ENCODE measurements around the gene SULT4A1.

The SULT4A1 gene

DNA sequence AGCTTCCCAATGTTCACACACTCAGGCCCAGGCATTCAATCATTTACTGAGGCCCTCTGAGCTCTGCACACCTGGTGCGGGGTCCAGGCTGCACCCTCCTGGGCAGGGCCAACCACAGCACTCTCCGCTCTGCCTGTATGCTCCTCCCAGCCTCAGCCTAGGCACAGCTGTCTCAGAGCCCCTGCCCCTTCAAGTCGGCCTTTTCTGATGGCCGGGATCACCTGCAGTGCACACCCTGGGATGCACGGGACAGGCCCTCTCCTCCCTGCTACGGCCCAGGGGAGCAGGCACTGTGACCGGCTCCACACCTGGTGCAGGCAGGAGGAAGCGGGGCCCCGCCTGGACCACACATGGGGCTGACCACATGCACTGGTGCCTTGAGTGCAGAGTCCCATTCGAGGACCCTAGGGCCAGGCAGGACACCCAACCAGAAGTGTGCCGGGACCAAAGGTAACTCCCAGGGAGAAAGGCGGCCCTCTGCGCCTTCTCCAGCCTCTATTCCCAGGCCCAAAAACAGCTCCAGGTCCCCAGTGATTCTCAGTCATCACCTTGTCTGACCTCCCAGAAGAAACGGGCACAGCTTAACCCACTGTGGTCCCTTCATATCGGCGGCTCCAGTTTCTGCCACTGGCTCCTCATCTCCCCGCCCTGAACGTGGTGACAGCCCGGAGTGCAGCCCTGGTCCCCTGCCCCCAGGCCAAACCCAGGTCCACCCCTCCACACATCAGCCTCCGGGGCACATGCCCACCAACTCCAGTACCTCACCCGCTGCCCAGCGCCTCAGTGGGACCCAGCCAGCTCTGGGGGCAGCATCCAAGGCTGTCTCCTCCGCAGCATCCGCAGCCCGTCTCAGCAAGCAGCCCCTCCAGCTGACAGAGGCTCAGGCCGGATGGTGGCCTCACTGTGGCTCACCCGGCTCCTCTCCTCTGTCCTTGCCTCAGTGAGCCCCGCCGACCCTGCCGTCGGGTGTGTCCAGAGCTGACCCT is 17.5 kb downstream of the SULT4A1 start:
- no peak for DNase-seq (ENCODE audit: low read depth)

DNA sequence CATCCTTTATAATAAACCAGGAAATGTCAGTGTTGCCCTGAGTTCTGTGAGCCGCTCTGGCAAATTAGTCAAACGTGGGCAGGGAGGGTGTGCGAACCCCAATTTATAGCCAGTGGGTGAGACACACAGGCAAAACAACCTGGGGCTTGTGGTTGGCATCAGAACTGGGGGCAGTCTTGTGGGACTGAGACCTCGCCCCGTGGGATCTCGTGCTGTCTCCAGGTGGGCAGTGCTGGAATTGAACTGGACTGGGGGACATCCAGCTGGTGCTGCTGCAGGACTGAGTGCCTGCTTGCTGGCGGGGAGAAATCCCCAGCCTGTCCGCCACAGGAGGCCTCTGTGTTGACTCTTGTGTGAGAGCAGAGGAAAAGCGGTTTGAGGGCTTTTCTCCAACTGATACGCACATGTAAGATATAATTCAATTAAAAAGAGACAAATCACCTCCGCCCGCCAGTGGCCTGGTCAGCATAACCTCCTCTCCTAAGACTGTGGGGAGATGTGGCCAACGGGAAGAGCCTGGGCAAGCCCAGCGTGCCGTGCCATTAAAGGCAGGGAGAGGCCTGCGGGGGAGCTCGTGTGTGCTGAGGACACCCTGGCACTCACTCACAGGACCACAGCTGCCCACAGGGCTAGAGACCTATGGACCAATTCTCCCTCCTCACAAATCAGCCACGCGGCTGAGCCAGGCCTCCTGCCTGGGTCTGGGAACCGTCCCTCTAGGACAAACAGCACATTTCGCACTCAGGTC is 18.4 kb downstream of the SULT4A1 start:
- no peak for DNase-seq (ENCODE audit: low read depth)

DNA sequence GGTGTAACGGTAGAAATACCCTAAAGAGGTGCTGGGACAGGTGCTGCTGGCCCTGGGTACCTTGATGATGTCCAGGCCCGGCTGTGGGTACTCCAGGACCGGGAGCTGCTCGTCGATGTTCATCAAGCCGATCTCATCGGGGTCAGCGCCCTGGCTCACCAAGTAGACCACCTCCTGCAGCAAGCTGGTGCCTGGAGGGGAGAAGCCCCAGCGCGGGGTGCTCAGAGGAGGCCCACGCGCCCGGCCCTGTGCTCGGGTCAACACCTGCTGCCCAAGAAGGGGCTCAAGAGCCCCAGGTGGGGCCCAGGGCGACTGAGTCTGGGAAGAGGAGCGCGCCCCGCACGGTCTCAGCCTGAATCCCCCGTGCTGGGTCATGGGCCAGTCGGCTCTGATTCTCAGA is 20.6 kb downstream of the SULT4A1 start:
- DNase-seq (ENCODE audit: low read depth) = no peak

DNA sequence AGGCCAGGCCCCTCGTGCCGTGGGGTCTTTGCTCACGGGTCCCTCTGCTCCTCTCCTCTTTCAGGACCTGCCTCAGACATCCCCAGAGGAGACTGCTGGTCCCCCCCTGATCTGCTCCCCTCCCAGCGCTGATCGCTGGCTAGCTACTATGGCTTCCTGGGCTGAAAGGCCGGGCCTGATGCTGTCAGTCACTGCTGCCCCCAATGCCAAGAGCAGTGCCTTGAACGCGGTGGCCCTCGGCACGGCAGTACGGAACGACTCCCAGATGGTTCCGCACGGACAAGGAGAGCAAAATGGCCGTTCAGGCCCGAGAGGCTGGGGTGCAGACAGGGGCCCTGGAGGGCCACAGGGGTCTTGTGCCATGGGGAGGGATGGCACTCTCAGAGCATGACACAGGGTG is 21.5 kb downstream of the SULT4A1 start:
- no peak for DNase-seq (ENCODE audit: low read depth)

DNA sequence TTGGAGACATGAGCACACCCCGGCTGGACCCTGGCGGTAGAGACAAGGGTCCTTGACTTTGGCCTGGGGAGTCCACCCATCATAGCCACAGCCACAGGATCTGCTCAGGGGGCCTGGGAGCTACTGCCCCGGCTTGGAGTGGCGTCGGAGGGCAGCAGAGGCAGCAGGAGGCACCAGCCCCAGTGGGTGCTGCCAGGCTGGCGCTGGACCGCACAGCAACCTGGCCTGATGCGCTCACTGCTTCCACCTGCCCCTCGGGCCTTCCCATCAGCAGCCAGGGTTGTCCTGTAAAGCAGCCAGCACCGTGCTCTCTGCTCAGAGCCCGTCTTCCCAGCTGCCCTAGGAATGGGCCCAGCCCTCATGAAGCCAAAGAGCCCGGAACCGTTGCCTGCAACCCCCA is 21.9 kb downstream of the SULT4A1 start:
- DNase-seq (ENCODE audit: low read depth) = no peak

DNA sequence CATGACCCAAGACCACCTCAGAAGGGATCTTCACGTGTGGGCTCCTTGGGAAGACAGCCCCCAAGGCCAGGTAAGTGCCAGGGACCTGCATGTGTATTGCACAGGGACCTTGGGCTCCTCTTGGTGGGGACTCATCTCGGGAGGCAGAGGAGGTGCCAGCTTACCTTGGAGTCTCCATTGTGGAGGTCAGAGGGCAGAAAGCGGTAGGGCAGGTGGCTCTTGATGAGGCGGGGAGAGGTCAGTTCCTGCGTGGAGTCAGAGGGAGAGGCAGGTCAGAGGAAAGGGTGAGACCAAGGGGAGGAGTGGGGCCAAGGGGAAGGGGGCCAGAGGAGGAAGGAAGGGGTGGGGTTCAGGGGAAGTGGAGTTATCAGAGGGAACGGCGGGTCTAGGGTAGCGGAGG is 22.5 kb downstream of the SULT4A1 start:
- no peak for DNase-seq (ENCODE audit: low read depth)

DNA sequence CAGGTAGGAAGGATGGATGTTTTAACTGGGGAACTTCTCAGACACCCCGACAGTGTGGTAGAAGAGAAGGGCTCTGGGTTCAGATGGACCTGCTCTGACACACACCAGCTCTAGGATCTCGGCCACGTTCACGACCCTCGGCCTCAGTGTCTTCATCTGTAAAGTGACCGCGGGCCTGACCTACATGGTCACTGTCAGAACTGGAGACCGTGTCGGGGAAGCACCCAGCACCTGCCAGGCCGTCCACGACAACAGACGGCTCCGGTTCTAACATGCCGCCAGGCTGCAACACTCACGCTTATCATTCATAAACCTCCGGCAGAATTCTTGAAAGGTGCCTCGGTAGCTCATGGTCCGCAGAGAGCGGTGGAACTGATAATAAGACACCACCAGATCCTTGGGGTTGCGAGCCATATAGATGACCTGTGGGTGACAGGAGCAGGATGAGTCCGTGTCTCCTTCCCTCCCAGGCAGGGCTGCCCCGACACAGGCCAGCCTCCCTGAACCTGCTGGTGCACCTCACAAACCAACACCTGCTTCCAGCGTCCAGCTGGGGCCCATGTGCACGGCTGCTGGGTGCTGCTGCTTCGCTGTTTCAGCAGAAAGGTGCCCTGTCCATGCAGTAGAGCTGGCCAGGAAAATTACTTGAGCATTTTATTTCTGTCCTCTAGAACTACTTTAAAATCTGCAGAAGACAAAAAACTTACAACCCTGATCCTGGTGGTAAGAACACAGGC is 23.6 kb downstream of the SULT4A1 start:
- DNase-seq (ENCODE audit: low read depth) = no peak

DNA sequence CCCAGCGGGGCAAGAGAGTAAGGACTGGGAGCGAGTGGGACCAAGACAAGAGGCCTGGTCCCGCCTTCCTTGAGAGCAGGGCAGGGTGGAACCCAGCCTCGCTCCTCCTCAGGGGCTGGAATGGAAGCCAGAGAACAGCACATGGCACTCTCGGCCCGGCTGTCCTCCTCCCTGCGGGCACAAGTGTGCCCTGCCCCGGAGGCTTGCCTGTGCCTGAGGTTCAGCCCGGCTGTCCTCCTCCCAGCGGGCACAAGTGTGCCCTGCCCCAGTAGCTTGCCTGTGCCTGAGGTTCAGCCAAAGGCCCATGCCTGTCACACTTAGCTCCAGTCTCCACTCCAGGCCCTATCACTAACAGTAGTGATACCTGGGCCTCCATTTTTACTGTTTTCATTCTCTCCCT is 24.2 kb downstream of the SULT4A1 start:
- no peak for DNase-seq (ENCODE audit: low read depth)

DNA sequence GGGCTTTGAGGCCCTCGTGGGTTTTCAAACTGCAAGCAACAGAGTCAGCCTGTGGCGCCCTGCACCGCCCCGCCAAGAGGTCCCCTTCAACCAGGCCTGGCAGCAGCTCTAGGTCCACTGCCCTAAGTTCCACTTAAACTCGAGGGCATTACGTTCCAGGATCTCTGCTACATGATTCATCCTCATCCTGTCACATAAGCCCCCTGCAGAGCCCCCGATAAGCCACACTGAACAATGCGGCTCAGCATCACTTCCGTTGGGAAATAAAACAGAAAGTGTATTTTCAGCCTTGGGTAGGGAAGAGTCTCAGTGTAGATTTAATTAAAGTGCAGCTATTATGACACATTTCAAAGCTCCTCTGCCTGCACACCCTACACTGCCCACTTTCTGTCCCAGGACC is 24.6 kb downstream of the SULT4A1 start:
- no peak for DNase-seq (ENCODE audit: low read depth)

DNA sequence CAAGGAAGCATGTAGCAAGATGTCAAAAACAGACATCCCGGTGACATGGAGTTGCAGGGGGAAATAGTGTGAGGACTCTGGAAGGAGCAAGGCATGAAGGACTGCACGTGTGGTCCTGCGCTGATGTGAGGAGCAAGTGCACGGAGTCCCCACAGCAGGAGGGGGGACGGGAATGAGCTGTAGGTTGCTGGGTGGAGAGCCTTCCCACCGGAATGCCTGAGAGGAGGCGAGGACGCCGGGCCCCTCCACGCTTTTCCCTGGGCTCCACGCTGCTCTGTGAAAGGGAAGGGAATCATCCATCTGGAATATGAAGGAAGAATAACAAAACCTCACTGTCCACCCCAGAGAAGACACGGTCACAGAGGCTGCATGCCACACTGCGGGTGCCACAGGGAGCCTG is 26.6 kb downstream of the SULT4A1 start:
- DNase-seq (ENCODE audit: low read depth) = no peak

DNA sequence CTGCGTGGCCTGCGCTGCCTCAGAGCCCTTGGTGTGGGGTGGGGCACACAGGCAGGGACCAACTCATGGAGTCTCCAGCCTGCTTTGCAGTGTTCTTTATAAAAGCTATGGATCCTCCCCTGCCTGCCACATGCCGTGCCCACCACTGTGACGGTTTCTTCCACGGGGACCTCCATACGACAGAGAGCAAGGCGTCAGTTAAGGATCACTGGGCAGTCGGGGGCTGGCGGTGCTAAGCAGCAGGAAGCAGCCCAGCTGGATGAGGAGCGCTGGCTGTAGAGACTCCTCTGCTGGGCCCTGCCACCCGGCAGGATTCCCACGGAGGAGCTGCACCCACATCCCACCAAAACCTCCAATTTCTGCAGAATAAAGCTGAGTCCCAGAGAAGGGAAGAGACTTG is 27.1 kb downstream of the SULT4A1 start:
- no peak for DNase-seq (ENCODE audit: low read depth)

DNA sequence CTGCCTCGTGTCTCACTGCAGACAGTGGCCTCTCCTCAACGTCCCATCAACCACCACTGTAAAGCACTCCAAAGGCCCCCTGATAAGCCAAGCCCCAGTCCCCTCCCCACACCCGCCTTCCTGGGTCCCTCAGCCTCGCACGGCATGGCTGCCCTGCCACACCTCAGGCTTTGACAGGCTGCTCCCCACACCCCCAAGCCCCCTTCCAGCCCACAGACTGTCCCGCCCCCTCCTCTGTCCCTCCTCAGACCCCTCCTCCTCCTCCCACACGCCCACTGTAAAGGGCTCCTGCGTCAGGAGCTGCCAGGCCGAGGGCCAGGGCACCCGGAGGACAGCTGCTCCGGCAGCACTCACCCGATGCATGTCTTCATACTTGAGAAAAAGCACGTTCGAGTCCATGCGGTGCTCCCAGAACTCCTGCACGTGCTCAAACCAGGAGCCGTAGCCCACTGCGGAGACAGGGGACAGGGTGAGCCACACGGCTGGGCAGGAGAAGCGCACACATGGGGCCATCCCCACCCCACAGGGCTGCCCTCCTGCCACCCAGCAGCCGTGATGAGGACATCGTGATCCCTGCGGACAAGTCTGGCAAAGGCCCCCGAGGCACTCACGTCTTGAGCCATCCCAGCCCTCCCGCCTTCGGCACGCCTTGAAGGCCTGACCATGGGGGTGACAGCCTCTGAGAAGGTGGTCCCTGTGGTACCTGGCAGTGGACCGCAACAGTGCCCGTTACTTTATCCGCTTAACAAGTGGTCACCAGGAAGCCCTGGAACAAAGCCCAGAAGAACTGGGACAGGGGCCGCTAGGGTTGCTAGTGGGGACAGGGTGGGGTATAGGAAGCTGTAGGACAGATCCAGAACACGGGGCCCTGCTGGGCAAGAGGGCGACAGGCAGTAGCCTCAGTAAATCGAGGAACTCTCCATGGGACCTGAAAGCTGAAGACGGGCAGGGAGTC is 28.8 kb downstream of the SULT4A1 start:
- no peak for DNase-seq (ENCODE audit: low read depth)

DNA sequence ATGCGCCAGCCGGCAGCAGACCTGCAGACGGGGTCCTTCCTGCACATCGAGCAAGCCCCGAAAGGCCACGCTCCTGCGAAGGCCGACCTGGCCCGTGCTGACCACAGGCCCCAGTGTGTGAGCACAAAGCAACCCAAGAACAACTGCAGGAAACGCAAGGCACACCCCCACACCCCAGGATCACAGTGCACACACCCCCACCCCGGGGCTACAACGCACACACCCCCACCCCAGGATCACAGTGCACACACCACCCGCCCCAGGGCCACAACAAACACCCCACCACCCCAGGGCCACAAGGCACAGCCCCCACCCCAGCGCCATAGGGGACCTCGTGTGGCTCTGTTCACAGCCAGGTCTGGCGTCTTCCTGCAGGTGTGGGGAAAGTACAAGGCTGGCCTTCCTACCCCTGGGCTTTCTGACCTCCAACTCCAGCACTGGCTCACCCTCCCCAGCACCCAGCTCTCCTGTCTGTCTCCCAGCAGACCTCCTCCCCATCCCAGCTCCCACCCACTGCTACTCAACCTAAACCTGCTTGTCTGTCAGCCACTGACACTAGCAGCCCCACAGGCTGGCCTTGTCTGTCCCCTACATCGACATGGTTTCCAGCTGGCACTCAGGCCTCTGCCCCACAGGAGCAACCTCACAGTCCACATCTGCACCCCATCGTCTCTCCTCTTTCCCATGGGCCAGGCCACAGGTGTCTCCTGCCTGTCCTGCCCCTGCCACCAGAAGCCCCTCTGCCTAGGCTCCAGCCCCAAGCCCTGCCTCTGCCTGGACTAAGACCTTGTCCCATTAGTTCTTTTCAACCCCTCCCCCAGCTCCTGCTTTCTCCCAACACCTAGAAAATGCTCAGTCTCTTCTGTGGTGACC is 29.7 kb downstream of the SULT4A1 start:
- DNase-seq (ENCODE audit: low read depth) = no peak

DNA sequence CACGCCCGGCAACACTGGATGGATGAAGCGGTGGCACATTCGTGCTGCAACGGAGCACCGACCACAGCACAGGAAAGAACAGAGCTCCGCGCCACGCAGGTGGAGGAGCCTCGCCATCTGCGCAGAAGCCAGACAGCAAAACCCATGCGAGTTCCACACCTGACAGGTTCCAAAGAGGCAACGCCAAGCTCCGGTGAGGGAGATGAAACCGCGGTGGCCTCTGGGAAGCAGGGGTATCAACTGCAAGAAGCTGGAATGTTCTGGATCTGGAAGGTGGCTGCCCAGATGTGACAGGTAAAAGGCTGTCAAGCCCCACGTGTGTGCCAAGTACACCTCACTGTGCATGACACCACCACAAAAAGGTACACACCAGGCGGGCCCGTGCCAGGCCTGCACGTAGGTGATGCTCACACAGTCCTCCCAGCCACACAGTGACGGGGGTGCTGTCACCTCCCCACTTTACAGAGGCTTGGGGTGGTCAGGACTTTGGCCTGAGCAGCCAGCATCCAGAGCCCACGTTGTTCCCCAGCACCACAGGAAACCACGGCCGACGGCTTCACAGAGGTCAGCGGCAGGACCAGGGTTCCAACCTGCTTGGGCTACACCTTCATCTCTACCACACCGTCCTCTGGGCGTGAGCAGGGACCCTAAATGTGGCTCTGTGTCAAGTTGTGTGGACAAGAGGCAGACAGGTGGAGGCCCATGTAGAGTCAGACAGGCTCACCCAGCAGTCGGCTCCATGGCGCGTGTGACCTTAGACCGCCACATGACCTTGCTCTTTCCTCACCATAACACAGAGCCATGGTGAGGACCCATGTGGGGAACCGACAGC is 30.5 kb downstream of the SULT4A1 start:
- DNase-seq (ENCODE audit: low read depth) = no peak

DNA sequence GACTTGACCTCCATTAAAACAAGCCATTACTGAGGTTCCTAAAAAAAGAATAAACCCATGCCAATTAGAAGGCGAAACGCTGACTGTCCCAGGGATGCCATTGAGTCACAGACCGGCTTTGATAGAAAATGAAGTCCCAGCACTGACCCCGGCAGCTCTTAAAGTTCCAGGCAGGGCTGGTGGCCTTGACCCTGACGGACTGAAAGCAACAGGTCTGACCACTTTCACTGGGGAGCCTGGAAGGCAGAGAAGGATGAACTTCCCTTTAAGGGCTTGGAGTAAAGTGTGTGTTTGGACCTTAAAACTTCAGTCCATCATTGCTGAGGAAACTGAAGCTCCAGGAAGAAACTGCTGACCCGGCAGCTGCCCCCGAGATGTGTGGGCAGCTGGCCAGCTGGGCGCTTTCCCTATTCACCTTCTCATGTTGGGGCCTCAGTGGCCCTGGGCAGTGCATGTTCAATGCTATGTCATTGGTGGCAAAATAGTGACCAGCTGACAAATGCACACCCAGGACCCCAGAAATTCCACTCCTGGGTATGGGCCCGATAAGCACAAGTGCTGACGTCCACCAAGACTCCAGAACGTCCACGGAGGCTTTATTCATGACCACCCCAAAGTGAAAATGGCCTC is 31.3 kb downstream of the SULT4A1 start:
- DNase-seq (ENCODE audit: low read depth) = no peak

DNA sequence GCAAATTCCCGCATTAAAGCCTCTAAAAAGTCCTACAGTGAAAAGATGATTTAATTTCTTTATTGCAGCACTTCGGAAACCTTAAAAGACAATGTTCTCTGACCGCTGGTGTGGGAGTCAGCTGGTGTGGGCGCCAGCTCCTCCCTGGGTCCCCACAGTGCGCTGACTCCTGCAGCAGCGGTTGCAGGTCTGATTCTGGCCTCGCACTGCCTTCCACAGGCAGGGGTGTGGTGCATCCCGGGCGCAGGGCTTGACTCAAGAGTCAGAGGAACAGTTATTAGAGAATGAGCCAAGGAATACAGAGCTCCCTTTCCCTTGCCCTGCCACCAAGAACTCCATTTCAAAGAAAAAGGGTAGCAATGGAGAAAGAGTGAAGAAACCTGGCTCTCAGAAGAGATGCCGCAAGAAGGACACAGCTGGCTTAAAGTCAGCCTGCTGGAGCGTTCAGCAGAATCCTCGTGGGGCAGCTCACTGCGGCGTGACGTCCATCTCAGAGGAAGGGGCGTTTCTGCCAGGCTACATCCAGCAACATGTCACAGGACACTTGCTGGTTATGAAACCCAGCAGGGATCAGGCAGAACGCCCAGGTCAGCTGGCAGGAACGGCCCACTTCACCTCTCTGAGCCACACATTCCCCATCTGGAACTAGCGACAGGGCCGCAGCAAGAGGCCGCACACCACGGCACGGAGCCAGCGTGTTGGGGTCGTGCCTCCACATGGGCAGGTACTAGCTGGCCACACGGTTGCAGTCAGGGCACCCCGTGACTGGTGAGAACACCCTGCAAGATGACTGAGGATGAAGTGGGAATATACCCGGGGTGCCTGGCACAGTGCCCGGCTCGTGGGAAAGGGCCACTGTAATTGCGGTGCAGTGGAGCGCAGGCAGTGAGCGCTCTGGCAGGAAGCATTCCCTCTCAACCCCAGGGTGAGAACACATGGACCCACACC is 32.1 kb downstream of the SULT4A1 start:
- DNase-seq (ENCODE audit: low read depth) = no peak

DNA sequence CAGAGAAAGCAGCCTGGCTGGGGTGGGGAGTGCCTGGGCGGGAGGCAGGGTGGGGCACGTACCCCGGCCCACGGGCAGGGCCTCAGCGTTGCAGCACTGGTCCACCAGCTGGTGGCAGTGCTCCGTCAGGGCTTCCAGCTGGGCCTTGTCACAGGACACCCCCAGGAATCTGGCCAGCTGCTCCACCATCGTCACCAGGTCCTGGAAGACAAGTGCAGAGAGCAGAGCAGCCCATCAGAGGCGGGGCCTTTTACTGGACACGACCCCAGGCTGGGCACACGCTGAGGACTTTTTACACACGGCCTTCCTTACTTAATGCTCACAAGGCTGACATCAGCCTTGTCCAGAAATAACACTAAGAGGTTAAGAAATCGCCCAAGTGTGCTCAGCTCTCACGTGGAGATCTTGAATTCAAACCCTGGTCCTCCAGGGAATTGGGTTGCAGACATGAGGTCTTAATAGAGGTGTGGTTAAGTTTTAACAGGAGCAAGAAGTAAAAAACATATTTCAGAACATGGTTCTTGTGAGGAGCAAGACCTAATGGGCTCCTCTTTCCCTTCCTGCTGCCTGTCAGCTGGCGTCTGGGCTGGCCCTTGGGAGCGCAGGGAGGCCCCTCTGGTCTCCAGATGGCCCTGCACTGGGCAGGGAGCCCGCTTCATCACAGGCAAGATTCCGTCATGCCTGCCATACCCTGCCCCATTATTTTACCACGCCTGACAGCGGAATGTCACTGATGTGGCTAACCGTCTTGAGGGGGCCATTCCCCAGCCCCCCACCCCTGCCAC is 33.1 kb downstream of the SULT4A1 start:
- DNase-seq (ENCODE audit: low read depth) = no peak
